ENCODE measurements around the gene TNFRSF11A. TPM values are rescaled to one million over a fixed set of nuclear protein-coding genes. Genes with fewer than 3 reads are reported as not detected.

Gene TNFRSF11A
- total RNA-seq, 3 donors from 2014 or later = 23.3 to 87.3 (median 59.3) TPM

- ATAC-seq (no peak), DNase-seq (no peak)
- H3K9me3 ChIP-seq = no peaks in the 10 kb centered on the region
- no peaks in the 10 kb centered on the region for H3K4me1 ChIP-seq (ENCODE audit: low read depth)
- TF ChIP-seq CTCF (IDR thresholded peaks at IDR 0.05) = no peak
- intact Hi-C loops (cut with DNase I, micrococcal nuclease) = no loop called here
- H3K4me3 ChIP-seq = no peak overlapping the region
- H3K36me3 ChIP-seq (ENCODE audit: low read depth) = no peaks in the 10 kb centered on the region
Measured at GRCh38 chr18:62407660-62408059, 82.5 kb downstream of the TNFRSF11A start.

- Histone ChIP-seq H3K36me3 (ENCODE audit: low read depth) (no peaks in the 10 kb centered on the region), H3K9me3 (no peaks in the 10 kb centered on the region), H3K4me1 (ENCODE audit: low read depth) (no peaks in the 10 kb centered on the region), H3K4me3 (no peak overlapping the region)
- no peak for DNase-seq
- intact Hi-C loops (cut with DNase I, micrococcal nuclease) = no loop called here
- no peak for TF ChIP-seq CTCF (IDR thresholded peaks at IDR 0.05)
- no peak for ATAC-seq
Measured at GRCh38 chr18:62409821-62410220, 84.7 kb downstream of the TNFRSF11A start.

- no peaks in the 10 kb centered on the region for H3K4me1 ChIP-seq (ENCODE audit: low read depth)
- no peaks in the 10 kb centered on the region for H3K36me3 ChIP-seq (ENCODE audit: low read depth)
- no peak for TF ChIP-seq CTCF (IDR thresholded peaks at IDR 0.05)
- DNase-seq = no peak
- ATAC-seq = no peak
- no peak overlapping the region for H3K4me3 ChIP-seq
- no peaks in the 10 kb centered on the region for H3K9me3 ChIP-seq
- intact Hi-C loops (cut with DNase I, micrococcal nuclease) = no loop called here
Measured at GRCh38 chr18:62412231-62412979, 87.3 kb downstream of the TNFRSF11A start.

GRCh38 chr18:62413206-62413605, 88.1 kb downstream of the TNFRSF11A start:
- Histone ChIP-seq H3K36me3 (ENCODE audit: low read depth) (no peaks in the 10 kb centered on the region), H3K4me3 (no peak overlapping the region), H3K9me3 (no peaks in the 10 kb centered on the region), H3K4me1 (ENCODE audit: low read depth) (no peaks in the 10 kb centered on the region)
- DNase-seq (no peak), ATAC-seq (no peak)
- no peak for TF ChIP-seq CTCF (IDR thresholded peaks at IDR 0.05)
- intact Hi-C loops (cut with DNase I, micrococcal nuclease) = no loop called here

- intact Hi-C loops (cut with DNase I, micrococcal nuclease) = no loop called here
- ATAC-seq (no peak), DNase-seq (no peak)
- H3K4me3 ChIP-seq = no peak overlapping the region
- no peaks in the 10 kb centered on the region for H3K4me1 ChIP-seq (ENCODE audit: low read depth)
- no peaks in the 10 kb centered on the region for H3K36me3 ChIP-seq (ENCODE audit: low read depth)
- no peaks in the 10 kb centered on the region for H3K9me3 ChIP-seq
- TF ChIP-seq CTCF (IDR thresholded peaks at IDR 0.05) = no peak
Measured at GRCh38 chr18:62418258-62418657, 93.1 kb downstream of the TNFRSF11A start.

Data from mucosa of descending colon (tissue), 3 donors.